AG09309 (cell line): ENCODE measurements around the gene KLHL9.

Source experiments
- DNase-seq: peaks from one replicate; pipeline ENCODE4 v3.0.0-alpha.2; 2010; ENCODE audit warnings: low read depth
- H3K4me3 ChIP-seq: 2 replicates; pipeline ENCODE4 v1.5.1; 2011; ENCODE audit warnings: mild to moderate bottlenecking, low read depth, low read length, moderate library complexity; ENCODE audit not compliant: control insufficient read depth
- TF ChIP-seq, protein P1 (sequence below): IDR thresholded peaks from 2 replicates; pipeline ENCODE4 v1.5.1; 2011; ENCODE audit warnings: mild to moderate bottlenecking, low read depth, low read length, inconsistent platforms; ENCODE audit not compliant: insufficient read depth, control insufficient read depth; ENCODE audit errors: missing control alignments

The KLHL9 gene

DNA sequence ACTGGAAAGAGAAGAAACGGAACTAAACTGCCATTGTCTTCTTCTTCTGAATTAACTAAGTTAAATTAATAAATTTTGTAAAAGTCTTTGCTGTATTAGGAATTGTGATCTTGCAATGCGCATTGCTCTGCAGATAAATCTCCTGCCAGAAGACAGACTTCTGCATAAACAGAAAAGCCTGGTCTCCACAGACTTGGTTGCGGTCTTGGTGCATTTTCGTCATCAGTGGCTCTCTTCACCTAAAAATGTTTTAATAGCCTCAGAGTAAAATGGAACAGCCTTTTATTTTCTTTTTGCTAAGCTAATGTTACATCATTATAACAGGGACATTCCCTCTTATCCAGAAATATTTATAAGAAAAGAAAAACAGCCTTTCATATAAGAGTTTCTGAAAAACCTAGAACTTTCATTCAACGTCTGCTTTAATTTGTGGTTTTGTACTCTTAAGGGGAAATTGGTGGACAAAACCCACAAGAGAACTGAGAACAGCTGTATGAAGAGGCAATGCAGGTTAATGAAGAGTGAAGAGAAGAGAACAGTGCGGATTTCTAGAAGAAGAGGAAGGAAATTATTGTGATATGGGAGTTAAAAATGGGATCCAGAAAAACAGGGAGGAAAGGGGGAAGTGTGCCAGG, 40.2 kb downstream of the KLHL9 start:
- no peak for DNase-seq
- TF ChIP-seq, protein P1, sequence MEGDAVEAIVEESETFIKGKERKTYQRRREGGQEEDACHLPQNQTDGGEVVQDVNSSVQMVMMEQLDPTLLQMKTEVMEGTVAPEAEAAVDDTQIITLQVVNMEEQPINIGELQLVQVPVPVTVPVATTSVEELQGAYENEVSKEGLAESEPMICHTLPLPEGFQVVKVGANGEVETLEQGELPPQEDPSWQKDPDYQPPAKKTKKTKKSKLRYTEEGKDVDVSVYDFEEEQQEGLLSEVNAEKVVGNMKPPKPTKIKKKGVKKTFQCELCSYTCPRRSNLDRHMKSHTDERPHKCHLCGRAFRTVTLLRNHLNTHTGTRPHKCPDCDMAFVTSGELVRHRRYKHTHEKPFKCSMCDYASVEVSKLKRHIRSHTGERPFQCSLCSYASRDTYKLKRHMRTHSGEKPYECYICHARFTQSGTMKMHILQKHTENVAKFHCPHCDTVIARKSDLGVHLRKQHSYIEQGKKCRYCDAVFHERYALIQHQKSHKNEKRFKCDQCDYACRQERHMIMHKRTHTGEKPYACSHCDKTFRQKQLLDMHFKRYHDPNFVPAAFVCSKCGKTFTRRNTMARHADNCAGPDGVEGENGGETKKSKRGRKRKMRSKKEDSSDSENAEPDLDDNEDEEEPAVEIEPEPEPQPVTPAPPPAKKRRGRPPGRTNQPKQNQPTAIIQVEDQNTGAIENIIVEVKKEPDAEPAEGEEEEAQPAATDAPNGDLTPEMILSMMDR, result no peak
- no peak overlapping the region for H3K4me3 ChIP-seq

DNA sequence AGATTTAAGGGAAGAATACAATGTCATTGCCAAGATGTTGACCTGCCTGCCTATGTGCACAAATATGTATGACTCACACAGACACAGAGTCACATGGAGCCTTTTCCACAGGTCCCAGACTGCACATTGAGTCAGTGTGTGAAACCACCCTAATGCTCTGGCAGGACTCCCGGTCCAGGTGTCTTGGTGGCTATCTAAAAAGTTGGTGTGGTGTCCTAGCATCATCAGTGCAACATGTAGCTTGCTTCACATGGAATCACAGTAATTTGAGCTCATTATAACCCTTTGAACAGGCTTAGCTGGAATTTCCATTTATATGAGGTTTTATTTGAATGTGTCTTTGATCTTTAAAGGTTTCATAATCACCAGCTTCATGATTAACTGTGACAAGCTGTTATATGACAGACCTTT, 40.8 kb downstream of the KLHL9 start:
- H3K4me3 ChIP-seq, result no peak overlapping the region
- DNase-seq, result no peak
- TF ChIP-seq, protein P1, result no peak

DNA sequence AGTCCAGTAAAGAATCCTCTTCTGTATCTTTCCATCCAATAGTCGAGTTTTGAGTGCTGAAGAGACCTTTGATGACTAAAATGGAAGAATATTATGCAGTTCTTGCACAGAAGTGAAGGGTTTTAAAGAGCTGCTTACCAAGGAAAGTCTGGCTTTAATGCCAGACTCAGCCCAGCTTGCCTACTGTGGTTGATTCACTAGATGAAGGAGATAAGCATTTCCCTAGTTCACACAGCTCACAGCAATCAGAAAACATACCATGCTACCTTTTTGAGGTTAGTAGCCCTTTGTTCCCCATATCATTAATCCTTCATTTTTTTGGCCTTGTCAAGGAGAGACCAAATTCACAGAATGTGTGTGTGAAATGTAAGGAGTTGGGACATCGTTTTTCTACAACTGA, 45.4 kb downstream of the KLHL9 start:
- no peak for DNase-seq
- TF ChIP-seq, protein P1, result no peak
- H3K4me3 ChIP-seq, result no peak overlapping the region

DNA sequence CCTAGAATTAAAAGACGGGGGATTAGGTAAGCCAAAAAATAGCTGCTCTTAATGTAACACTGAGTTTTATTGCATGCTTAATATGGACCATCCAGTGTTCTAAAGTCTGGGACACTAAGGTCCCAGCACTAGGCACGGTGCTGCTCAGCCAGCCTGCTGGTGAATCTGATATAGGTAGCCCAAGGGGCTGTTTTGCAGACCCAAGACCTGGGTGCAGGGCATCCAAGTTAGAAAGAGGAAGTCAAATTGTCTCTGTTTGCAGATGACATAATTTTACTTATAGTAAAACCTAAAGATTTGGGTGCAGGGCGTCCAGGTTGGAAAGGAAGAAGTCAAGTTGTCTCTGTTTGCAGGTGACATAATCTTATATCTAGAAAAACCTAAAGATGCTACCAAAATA, 47.9 kb downstream of the KLHL9 start:
- H3K4me3 ChIP-seq, result no peak overlapping the region
- DNase-seq, result no peak
- TF ChIP-seq, protein P1, result no peak

DNA sequence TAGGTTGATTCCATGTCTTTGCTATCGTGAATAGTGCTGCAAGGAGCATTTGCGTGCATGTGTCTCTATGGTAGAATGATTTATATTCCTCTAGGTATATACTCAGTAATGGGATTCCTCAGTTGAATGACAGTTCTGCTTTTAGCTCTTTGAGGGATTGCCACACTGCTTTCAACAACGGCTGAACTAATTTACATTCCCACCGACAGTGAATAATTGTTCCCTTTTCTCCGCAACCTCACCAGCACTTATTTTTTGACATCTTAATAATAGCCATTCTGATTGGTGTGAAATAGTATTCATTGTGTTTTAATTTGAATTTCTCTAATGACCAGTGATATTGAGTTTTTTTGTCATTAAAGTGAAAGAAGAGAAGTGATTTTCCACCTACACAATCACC, 48.5 kb downstream of the KLHL9 start:
- TF ChIP-seq, protein P1, result no peak
- no peak for DNase-seq
- no peak overlapping the region for H3K4me3 ChIP-seq

DNA sequence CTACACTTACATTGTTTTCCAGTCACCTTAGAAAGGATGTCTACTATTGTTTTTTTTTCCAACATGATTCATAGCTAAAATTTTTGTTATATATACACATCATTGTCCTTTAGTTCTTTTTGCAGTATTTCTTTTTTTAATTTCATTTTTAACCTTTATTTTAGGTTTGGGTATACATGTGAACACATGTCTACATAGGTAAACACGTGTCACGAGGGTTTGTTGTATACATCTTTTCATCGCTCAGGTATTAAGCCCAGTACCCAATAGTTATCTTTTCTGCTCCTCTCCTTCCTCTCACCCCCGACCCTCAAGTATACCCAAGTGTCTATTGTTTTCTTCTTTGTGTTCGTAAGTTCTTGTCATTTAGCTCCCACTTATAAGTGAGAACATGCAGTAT, 49.1 kb downstream of the KLHL9 start:
- DNase-seq, result no peak
- no peak overlapping the region for H3K4me3 ChIP-seq
- TF ChIP-seq, protein P1, result no peak
